Muscle layer of duodenum (tissue), 2 donors: ENCODE measurements around the gene ZNF581.

Experiments
- H3K27ac ChIP-seq: one replicate; pipeline ENCODE4 v1.7.0; 2013; ENCODE audit warnings: mild to moderate bottlenecking, low read length
- H3K27me3 ChIP-seq: one replicate; pipeline ENCODE4 v1.7.0; 2013; ENCODE audit warnings: low read depth, mild to moderate bottlenecking, control low read depth, low read length
- H3K36me3 ChIP-seq, 2 donors: one replicate each; pipeline ENCODE4 v1.7.0; 2013; ENCODE audit warnings: low read length in 2 of 2, control low read depth in 1 of 2, mild to moderate bottlenecking in 1 of 2; ENCODE audit not compliant: insufficient read depth in 2 of 2, control insufficient read depth in 1 of 2
- H3K4me1 ChIP-seq, 2 donors: one replicate each; pipeline ENCODE4 v1.7.0; 2013; ENCODE audit warnings: low read length in 2 of 2, mild to moderate bottlenecking in 2 of 2, control low read depth in 1 of 2, moderate library complexity in 1 of 2; ENCODE audit not compliant: insufficient read depth in 2 of 2, control insufficient read depth in 1 of 2
- H3K4me3 ChIP-seq, 2 donors: one replicate each; pipeline ENCODE4 v1.7.0; 2013; ENCODE audit warnings: low read length in 2 of 2, low read depth in 1 of 2, mild to moderate bottlenecking in 1 of 2
- H3K9me3 ChIP-seq, 2 donors: one replicate each; pipeline ENCODE4 v1.7.0; 2013; ENCODE audit warnings: low read length in 2 of 2, control low read depth in 1 of 2, mild to moderate bottlenecking in 1 of 2; ENCODE audit not compliant: control insufficient read depth in 1 of 2
- donor health status: healthy.

ZNF581 gene

DNA sequence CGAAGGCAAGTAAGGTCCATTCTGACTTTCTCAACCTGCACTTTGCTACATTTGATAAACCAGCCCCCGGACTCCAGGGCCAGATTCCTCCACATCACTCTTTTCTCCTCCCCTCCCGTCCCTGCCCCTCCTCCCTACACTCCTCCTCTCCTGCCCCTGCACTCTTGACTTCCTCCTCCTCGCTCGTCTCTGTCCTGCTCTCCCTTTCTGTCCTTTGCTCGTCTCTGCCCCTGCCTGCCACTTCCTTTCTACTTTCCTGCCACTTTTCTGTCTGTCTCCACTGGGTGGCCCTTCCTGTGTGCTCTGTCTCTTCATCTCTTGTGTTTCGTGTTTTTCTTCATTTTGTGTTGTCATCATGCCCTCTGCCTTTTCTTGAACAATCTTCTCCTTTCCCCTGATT lies 18.4 kb downstream of the ZNF581 start:
- H3K27ac ChIP-seq: no peak overlapping the region
- no peak overlapping the region for H3K4me3 ChIP-seq
- H3K27me3 ChIP-seq: no peaks in the 10 kb centered on the region
- no peaks in the 10 kb centered on the region for H3K9me3 ChIP-seq
- peaks cover 51 to 77% of the 10 kb centered on the region in 2 donors for H3K36me3 ChIP-seq
- peaks cover 13 to 32% of the 10 kb centered on the region in 2 donors for H3K4me1 ChIP-seq

DNA sequence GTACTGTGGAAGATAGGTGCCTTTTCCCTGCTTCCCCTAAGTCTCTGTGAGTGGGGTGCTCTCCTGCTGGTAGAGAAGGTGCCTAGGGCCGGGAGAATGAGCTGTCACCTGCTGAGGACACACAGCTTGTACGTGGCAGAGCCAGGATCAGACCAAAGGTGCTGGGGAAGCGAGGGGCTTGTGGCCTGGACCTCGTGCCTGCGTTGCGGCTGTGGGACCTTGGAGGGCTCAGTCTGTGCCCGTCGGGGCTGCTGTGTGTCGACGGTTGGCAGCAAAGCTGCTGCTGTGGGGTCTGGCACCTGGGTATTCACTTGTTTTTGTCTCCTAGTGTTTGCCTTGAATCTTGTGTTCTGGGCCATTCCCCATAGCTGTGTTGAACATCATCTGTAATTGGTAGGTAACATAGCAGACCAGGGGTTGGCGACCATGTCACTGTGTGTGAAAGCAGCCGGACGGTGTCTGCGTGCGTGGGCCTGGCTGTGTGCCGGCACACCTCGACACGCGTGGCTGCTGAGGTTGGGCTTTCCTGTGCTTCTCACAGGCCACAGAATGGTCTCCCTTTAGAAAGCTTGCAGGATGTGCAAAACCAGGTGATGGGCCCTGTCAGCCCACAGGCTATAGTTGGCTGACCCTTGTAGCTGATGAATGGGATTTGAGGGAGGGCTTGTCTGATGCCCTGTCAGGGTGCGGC lies 20.5 kb downstream of the ZNF581 start:
- Histone ChIP-seq H3K9me3 (no peaks in the 10 kb centered on the region), H3K4me3 (no peak overlapping the region), H3K4me1 (peaks cover 0 to 10% of the 10 kb centered on the region in 2 donors), H3K36me3 (peaks cover 63 to 95% of the 10 kb centered on the region in 2 donors), H3K27ac (no peak overlapping the region), H3K27me3 (no peaks in the 10 kb centered on the region)

DNA sequence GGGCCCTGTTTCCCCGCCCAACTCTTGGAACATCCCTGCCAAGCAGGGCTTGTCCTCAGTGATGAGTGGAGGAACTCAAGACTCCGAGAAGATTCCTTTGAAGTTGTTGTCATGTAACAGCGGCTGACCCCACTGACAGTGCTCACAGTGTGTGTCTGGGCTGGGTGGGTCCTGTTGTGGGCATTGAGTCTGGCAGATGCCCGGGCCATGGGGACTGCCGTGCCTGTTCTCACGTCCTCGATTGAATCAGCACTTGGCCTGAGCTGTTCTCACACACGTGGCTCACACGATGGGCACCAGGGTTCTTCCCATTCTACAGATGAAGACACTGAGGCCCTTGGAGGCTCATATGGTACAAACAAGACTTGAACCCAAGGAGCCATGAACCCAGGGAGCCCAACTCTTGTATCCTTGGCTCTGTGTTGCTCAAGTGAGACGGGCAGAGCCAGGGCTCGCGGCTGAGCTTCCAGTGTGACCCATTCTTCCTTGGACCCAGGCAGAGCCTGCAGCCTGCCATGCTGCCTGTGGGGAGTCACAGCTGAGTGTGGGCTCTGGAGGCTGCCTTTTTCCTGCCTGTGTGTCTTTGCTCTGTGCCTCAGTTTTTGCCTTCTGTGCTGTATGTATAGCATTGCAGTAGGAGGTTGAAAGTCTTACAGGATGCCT lies 23.0 kb downstream of the ZNF581 start:
- H3K4me1 ChIP-seq: no peaks in the 10 kb centered on the region
- H3K27me3 ChIP-seq: no peaks in the 10 kb centered on the region
- H3K27ac ChIP-seq: no peak overlapping the region
- H3K9me3 ChIP-seq: no peaks in the 10 kb centered on the region
- peaks cover 71 to 92% of the 10 kb centered on the region in 2 donors for H3K36me3 ChIP-seq
- no peak overlapping the region for H3K4me3 ChIP-seq

DNA sequence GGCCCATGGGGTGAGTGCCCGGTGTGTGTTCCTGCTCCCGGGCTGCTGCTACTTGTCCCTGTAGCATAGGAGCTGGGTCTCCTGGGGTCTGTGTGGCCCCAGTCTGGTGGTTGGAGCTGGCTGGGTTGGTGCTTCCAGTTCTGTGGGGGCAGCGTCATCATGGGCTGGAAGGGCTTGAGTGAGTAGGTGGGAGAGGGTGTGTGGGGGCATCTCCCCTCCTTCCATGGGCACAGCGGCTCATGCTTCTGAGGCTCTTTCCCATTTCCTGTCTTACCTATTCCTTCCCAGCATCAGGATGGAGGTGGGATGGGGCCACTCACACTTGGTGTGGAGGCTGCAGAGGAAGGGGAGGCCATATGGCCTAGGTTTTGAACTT lies 23.5 kb downstream of the ZNF581 start:
- Histone ChIP-seq H3K27ac (no peak overlapping the region), H3K27me3 (no peaks in the 10 kb centered on the region), H3K9me3 (no peaks in the 10 kb centered on the region), H3K4me3 (no peak overlapping the region), H3K36me3 (peaks cover 66 to 87% of the 10 kb centered on the region in 2 donors), H3K4me1 (no peaks in the 10 kb centered on the region)

DNA sequence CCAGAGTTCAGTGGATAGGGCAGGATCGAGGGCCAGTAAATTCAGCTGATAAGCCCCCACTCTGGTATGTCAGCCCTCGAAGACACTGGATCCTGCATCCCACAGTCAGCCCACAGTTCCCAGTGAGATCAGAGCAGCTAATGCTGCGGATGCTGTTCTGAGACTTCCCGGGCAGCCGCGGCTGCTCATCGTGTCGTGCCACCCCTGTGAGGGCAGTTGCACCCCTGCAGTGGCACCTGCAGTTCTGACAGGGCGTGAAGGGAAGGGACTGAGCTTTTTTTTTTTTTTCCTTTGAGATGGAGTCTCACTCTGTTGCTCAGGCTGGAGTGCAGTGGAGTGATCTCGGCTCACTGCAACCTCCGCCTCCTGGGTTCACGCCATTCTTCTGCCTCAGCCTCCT lies 24.1 kb downstream of the ZNF581 start:
- peaks cover 61 to 81% of the 10 kb centered on the region in 2 donors for H3K36me3 ChIP-seq
- H3K27me3 ChIP-seq: no peaks in the 10 kb centered on the region
- no peak overlapping the region for H3K27ac ChIP-seq
- H3K9me3 ChIP-seq: no peaks in the 10 kb centered on the region
- H3K4me3 ChIP-seq: no peak overlapping the region
- H3K4me1 ChIP-seq: no peaks in the 10 kb centered on the region

DNA sequence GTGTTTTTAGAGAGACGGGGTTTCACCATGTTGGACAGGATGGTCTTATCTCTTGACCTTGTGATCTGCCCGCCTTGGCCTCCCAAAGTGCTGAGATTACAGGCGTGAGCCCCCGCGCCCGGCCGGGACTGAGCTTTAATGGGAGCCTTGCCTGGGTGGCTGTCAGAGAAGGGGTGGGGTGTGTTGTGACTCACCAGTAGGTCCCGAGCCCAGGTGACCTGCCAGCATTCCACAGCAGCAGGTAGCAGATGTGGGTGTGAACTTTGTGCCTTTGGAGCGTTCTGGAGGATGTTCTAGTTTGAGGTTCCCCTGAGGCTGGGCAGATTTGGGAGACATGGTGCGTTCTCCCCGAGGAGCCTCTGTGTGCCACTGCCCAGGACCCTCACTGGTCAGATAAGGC lies 24.5 kb downstream of the ZNF581 start:
- H3K4me1 ChIP-seq: no peaks in the 10 kb centered on the region
- H3K4me3 ChIP-seq: no peak overlapping the region
- no peaks in the 10 kb centered on the region for H3K27me3 ChIP-seq
- H3K36me3 ChIP-seq: peaks cover 57 to 77% of the 10 kb centered on the region in 2 donors
- no peak overlapping the region for H3K27ac ChIP-seq
- no peaks in the 10 kb centered on the region for H3K9me3 ChIP-seq

DNA sequence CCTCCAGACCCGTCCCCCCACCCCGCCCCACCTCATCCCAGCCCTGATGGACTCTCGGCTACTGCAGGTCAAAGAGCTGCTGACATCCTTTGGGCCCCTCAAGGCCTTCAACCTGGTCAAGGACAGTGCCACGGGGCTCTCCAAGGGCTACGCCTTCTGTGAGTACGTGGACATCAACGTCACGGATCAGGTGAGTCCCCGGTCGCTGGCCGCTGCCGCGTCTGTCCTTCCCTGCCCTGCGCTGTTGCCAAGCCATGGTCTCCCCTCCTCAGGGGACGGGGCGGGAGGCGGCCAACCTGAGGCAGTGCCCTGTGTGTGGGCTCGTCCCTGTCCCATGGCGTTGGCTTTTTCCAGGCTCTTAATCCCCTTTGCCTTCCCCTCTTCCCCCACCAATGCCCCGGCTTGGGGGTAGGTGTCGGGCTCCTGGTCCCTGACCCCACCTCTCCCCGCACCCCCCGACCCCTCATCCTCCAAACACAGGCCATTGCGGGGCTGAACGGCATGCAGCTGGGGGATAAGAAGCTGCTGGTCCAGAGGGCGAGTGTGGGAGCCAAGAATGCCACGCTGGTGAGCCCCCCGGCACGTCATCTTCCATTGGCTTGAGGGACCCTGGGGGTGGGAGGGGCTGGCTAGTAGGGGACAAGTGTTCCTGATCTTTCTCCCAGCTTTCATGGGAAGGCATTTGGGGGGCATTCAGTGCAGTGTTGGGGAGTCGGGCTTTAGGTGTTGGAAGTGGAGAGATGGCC lies 25.3 kb downstream of the ZNF581 start:
- Histone ChIP-seq H3K36me3 (peaks cover 49 to 69% of the 10 kb centered on the region in 2 donors), H3K4me3 (no peak overlapping the region), H3K27ac (no peak overlapping the region), H3K4me1 (no peaks in the 10 kb centered on the region), H3K27me3 (no peaks in the 10 kb centered on the region), H3K9me3 (no peaks in the 10 kb centered on the region)

DNA sequence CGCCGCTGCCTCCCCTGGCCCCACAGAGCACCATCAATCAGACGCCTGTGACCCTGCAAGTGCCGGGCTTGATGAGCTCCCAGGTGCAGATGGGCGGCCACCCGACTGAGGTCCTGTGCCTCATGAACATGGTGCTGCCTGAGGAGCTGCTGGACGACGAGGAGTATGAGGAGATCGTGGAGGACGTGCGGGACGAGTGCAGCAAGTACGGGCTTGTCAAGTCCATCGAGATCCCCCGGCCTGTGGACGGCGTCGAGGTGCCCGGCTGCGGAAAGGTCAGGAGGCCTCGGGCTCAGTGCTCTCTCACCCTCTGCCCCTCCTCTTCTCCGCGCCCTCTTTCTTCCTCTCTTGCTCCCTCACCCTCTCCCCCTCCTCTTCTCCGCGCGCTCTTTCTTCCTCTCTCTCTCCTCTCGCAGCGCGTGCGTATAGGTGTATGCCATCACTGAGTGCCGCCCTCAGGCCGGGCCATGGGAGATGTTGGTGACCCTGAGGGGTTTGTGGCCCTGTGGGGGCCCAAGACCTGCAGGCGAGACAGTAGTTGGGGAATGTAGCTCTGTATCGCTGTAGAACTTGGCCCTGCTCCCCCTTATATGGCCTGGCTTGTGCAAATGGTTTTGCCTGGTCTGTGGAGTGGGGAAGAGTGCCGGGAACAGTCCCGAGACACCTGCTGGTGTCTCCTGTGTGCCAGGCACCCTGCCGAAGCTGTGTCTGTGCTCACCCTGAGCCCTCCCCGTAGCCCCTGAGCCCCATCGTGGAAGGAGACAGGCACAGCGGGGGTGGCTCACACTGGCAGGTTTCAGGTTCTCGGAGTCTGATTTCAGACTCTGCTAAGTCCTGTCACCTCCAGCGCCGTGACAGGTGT lies 26.2 kb downstream of the ZNF581 start:
- Histone ChIP-seq H3K27me3 (no peaks in the 10 kb centered on the region), H3K4me3 (no peak overlapping the region), H3K9me3 (no peaks in the 10 kb centered on the region), H3K27ac (no peak overlapping the region), H3K4me1 (peaks cover 0 to 5% of the 10 kb centered on the region in 2 donors), H3K36me3 (peaks cover 42 to 60% of the 10 kb centered on the region in 2 donors)

DNA sequence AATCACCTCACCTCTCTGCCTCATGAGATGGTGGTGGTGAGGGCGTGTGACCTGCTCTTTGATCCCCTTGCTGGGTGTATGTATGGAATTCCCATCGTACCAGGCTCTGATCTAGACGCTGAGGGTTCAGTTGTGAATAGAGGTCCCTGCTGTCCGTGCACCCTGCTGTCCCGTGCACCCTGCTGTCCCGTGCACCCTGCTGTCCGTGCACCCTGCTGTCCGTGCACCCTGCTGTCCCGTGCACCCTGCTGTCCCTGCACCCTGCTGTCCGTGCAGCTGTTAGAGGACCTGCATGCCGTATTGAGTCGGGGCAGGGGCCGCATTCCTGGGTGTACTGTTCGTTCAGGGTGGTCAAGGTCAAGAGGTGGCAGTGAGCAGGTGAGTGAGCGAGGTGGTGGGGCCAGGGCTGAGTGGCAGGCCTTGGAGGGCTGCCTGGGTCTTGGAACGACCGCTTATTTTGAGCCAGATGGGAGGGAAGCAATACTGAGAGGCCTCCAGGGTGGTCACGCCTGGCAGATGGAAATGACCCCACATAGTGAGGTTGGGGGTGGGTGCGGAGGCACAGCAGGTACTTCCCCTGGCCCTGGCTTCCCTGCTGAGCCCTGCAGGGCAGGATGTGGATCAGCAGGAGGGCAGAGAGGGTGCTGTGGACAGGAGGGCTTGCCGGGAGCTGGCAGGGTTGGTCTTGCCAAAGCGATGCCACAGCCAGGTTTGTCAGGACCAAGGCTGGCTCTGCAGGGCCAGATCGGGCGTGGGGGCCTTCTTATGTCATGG lies 27.0 kb downstream of the ZNF581 start:
- H3K27ac ChIP-seq: no peak overlapping the region
- H3K4me3 ChIP-seq: no peak overlapping the region
- H3K9me3 ChIP-seq: no peaks in the 10 kb centered on the region
- H3K36me3 ChIP-seq: peaks cover 42 to 55% of the 10 kb centered on the region in 2 donors
- H3K4me1 ChIP-seq: peaks cover 0 to 5% of the 10 kb centered on the region in 2 donors
- no peaks in the 10 kb centered on the region for H3K27me3 ChIP-seq

DNA sequence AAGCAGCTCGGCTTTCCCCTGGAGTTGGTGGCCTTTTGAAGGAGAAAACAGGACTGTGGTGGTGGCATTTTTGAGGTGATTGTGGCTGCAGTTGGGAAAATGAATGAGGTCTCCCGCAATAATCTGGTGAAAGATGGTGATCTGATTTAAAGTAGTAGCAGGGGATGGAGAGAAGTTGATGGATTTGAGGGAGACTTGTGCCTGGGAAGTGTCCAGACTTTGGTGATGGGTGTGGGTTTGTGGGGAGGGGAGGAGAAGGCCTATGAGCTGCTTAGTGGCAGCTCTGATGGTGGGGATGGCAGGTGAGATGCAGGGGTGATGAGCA lies 27.6 kb downstream of the ZNF581 start:
- Histone ChIP-seq H3K4me1 (peaks cover 3 to 10% of the 10 kb centered on the region in 2 donors), H3K27me3 (no peaks in the 10 kb centered on the region), H3K27ac (no peak overlapping the region), H3K36me3 (peaks cover 38 to 50% of the 10 kb centered on the region in 2 donors), H3K9me3 (no peaks in the 10 kb centered on the region), H3K4me3 (no peak overlapping the region)
